Measurements from ENCODE around the gene TOX3. TPM values are rescaled to one million over a fixed set of nuclear protein-coding genes. Genes with fewer than 3 reads are reported as not detected.

The TOX3 gene
- total and polyA plus RNA-seq, 2 of the 13 experiments (the other 11 are each of a cell fraction or from before 2014, with no cell fraction given) = 14.5 to 98.6 TPM

- TF ChIP-seq HNF1B (CRISPR knock-in tag; IDR thresholded peaks at IDR 0.05) (peak; percentile 56; the same call in 1 of the 2 replicates), CCDC6 (CRISPR knock-in tag; IDR thresholded peaks at IDR 0.05) (peak; percentile 47; the same call in 1 of the 2 replicates), HNRNPLL (IDR thresholded peaks at IDR 0.05; ENCODE audit: low read depth, low read length, poor library complexity, severe bottlenecking) (no peak), ZNF614 (CRISPR knock-in tag; IDR thresholded peaks at IDR 0.05; ENCODE audit: borderline replicate concordance) (peak; percentile 87), TBL1XR1 (IDR thresholded peaks at IDR 0.05; ENCODE audit: borderline replicate concordance, low read length, partially characterized antibody) (peak; percentile 63), ZNF33A (CRISPR knock-in tag; IDR thresholded peaks at IDR 0.05; ENCODE audit: borderline replicate concordance) (no peak), DNMT3B (CRISPR knock-in tag; conservative IDR thresholded peaks at IDR 0.05) (peak; percentile 22; the same call in 1 of the 2 replicates), ZNF460 (CRISPR knock-in tag; IDR thresholded peaks at IDR 0.05; ENCODE audit: borderline replicate concordance) (no peak; the same call in 1 of the 2 replicates), ZBTB20 (CRISPR knock-in tag; IDR thresholded peaks at IDR 0.05; ENCODE audit: borderline replicate concordance, low read depth) (peak; percentile 82; the same call in 1 of the 2 replicates), CREM (IDR thresholded peaks at IDR 0.05) (peak; percentile 95), CREM (CRISPR knock-in tag; IDR thresholded peaks at IDR 0.05) (no peak), REPIN1 (CRISPR knock-in tag; IDR thresholded peaks at IDR 0.05; ENCODE audit: borderline replicate concordance, low read depth) (peak; percentile 91; the same call in 1 of the 2 replicates), ZNF34 (CRISPR knock-in tag; IDR thresholded peaks at IDR 0.05; ENCODE audit: borderline replicate concordance) (no peak), AHDC1 (CRISPR knock-in tag; IDR thresholded peaks at IDR 0.05; ENCODE audit: borderline replicate concordance) (peak; percentile 100), RAD21 (CRISPR knock-in tag; IDR thresholded peaks at IDR 0.05) (peak; percentile 45), ATF1 (CRISPR knock-in tag; IDR thresholded peaks at IDR 0.05) (peak; percentile 59; the same call in 1 of the 2 replicates), RCOR2 (CRISPR knock-in tag; IDR thresholded peaks at IDR 0.05) (peak; percentile 95), ISL2 (CRISPR knock-in tag; IDR thresholded peaks at IDR 0.05) (peak; percentile 98), BCL3 (CRISPR knock-in tag; IDR thresholded peaks at IDR 0.05) (peak; percentile 98), ZNF816 (CRISPR knock-in tag; IDR thresholded peaks at IDR 0.05; ENCODE audit: borderline replicate concordance) (peak; percentile 74; the same call in 1 of the 2 replicates), CEBPG (CRISPR knock-in tag; IDR thresholded peaks at IDR 0.05) (peak; percentile 61), NFKB2 (CRISPR knock-in tag; IDR thresholded peaks at IDR 0.05; ENCODE audit: borderline replicate concordance) (no peak)
Observed at GRCh38 chr16:52492789-52493357, 54.1 kb downstream of the TOX3 start (continued).
